Breast epithelium (tissue), 3 donors: ENCODE measurements around the gene COPG2.

Experiments
- CTCF ChIP-seq, 3 donors: fragments of 450-650 bp; IDR thresholded peaks; one replicate each; pipeline ENCODE4 v1.5.1; 2016 to 2017; ENCODE audit warnings: antibody characterized with exemption in 3 of 3, mild to moderate bottlenecking in 3 of 3, moderate library complexity in 3 of 3
- POLR2AphosphoS5 ChIP-seq, 3 donors: sonication (generic); formaldehyde crosslinking; IDR thresholded peaks; one replicate each; pipeline ENCODE4 v1.6.1; 2017; ENCODE audit warnings: antibody characterized with exemption in 3 of 3

GRCh38 chr7:130628901-130629300 lies 39.6 kb downstream of the COPG2 start:
- TF ChIP-seq POLR2AphosphoS5 (IDR thresholded peaks at IDR 0.05) = no peak
- TF ChIP-seq CTCF (IDR thresholded peaks at IDR 0.05) = no peak
